Nephron (organoid): ENCODE measurements around the gene CAMK2G.

Source experiments
- H3K27ac Mint-ChIP-seq, 3 experiments: 2 replicates each; pipeline ENCODE4 v1.8.0; 2020; ENCODE audit warnings: mixed read lengths in 3 of 3, mild to moderate bottlenecking in 2 of 3, moderate library complexity in 1 of 3
- H3K27me3 Mint-ChIP-seq: 2 replicates; pipeline ENCODE4 v1.8.0; 2021; ENCODE audit warnings: low read depth, mild to moderate bottlenecking, moderate library complexity, mixed read lengths
- H3K36me3 Mint-ChIP-seq: 2 replicates; pipeline ENCODE4 v1.8.0; 2020; ENCODE audit warnings: low read depth, mixed read lengths
- H3K4me1 Mint-ChIP-seq: 2 replicates; pipeline ENCODE4 v1.8.0; 2020; ENCODE audit warnings: mixed read lengths
- H3K4me3 Mint-ChIP-seq, 3 experiments: 2 replicates each; pipeline ENCODE4 v1.8.0; 2020; ENCODE audit warnings: mild to moderate bottlenecking in 3 of 3, mixed read lengths in 3 of 3, moderate library complexity in 2 of 3
- H3K9me3 Mint-ChIP-seq: 2 replicates; pipeline ENCODE4 v1.8.0; 2020; ENCODE audit warnings: mixed read lengths
- CTCF ChIP-seq, 3 experiments: fragments of 200-600 bp; sonication (generic); IDR thresholded peaks; one replicate each; pipeline ENCODE4 v1.5.0; 2021; ENCODE audit warnings: antibody characterized with exemption in 3 of 3; ENCODE audit not compliant: unreplicated experiment in 3 of 3

The CAMK2G gene

GRCh38 chr10:73916761-73917470, 42.6 kb upstream of the CAMK2G start:
- Mint-ChIP-seq H3K27ac (no peak overlapping the region), H3K4me3 (no peak overlapping the region), H3K4me1 (peaks cover 32% of the 10 kb centered on the region), H3K36me3 (no peaks in the 10 kb centered on the region), H3K27me3 (peaks cover 43% of the 10 kb centered on the region), H3K9me3 (no peaks in the 10 kb centered on the region)
- no peak for TF ChIP-seq CTCF (IDR thresholded peaks at IDR 0.05; ENCODE audit: unreplicated experiment in 3 of 3)

- peaks cover 55% of the 10 kb centered on the region for H3K27me3 Mint-ChIP-seq
- no peak for TF ChIP-seq CTCF (IDR thresholded peaks at IDR 0.05; ENCODE audit: unreplicated experiment in 3 of 3)
- no peaks in the 10 kb centered on the region for H3K9me3 Mint-ChIP-seq
- no peak overlapping the region for H3K27ac Mint-ChIP-seq
- peaks cover 39% of the 10 kb centered on the region for H3K4me1 Mint-ChIP-seq
- H3K4me3 Mint-ChIP-seq, result peak overlapping the region in 1 of 3 experiments; percentile 19
- no peaks in the 10 kb centered on the region for H3K36me3 Mint-ChIP-seq
Observed at GRCh38 chr10:73915206-73915851, 41.0 kb upstream of the CAMK2G start.

- Mint-ChIP-seq H3K4me1 (peaks cover 39% of the 10 kb centered on the region), H3K4me3 (peak overlapping the region in 1 of 3 experiments; percentile 54), H3K27me3 (peaks cover 57% of the 10 kb centered on the region), H3K27ac (no peak overlapping the region), H3K36me3 (no peaks in the 10 kb centered on the region), H3K9me3 (no peaks in the 10 kb centered on the region)
- TF ChIP-seq CTCF (IDR thresholded peaks at IDR 0.05; ENCODE audit: unreplicated experiment in 3 of 3), result no peak
Observed at GRCh38 chr10:73914036-73914435, 39.7 kb upstream of the CAMK2G start.

GRCh38 chr10:73911553-73912004, 37.2 kb upstream of the CAMK2G start:
- no peaks in the 10 kb centered on the region for H3K36me3 Mint-ChIP-seq
- peak overlapping the region; percentile 91 to 98 (median 95) for H3K4me3 Mint-ChIP-seq
- H3K27ac Mint-ChIP-seq, result peak overlapping the region in 2 of 3 experiments; percentile 28 to 66
- peaks cover 61% of the 10 kb centered on the region for H3K27me3 Mint-ChIP-seq
- TF ChIP-seq CTCF (IDR thresholded peaks at IDR 0.05; ENCODE audit: unreplicated experiment in 3 of 3), result no peak
- H3K9me3 Mint-ChIP-seq, result no peaks in the 10 kb centered on the region
- H3K4me1 Mint-ChIP-seq, result peaks cover 52% of the 10 kb centered on the region

- peaks cover 55% of the 10 kb centered on the region for H3K4me1 Mint-ChIP-seq
- H3K27me3 Mint-ChIP-seq, result peaks cover 57% of the 10 kb centered on the region
- H3K36me3 Mint-ChIP-seq, result no peaks in the 10 kb centered on the region
- TF ChIP-seq CTCF (IDR thresholded peaks at IDR 0.05; ENCODE audit: unreplicated experiment in 3 of 3), result no peak
- peak within 1 kb of the TSS; percentile 91 to 98 (median 95) for H3K4me3 Mint-ChIP-seq
- H3K27ac Mint-ChIP-seq, result peak within 1 kb of the TSS in 2 of 3 experiments; percentile 48 to 66
- H3K9me3 Mint-ChIP-seq, result no peaks in the 10 kb centered on the region
Observed at GRCh38 chr10:73910764-73911552, 36.6 kb upstream of the CAMK2G start, which contains the start of gene PLAU. Gene PLAU, plus strand, starts transcription at chr10:73911132. Its CDS starts 424 bp downstream, at chr10:73911556.
